NOMO-1 treated with DMSO at 0.1 percent for 48 hours (cell line): Measurements from ENCODE around the gene EME2.
A peak's percentile ranks its signal among the peaks of the same experiment; 100 is the strongest.

ENCODE experiments used
- DNase-seq: peaks from one replicate; lab custom pipeline; 2025; ENCODE audit not compliant: unreplicated experiment; lab: John Stamatoyannopoulos, UW

Gene EME2

DNA sequence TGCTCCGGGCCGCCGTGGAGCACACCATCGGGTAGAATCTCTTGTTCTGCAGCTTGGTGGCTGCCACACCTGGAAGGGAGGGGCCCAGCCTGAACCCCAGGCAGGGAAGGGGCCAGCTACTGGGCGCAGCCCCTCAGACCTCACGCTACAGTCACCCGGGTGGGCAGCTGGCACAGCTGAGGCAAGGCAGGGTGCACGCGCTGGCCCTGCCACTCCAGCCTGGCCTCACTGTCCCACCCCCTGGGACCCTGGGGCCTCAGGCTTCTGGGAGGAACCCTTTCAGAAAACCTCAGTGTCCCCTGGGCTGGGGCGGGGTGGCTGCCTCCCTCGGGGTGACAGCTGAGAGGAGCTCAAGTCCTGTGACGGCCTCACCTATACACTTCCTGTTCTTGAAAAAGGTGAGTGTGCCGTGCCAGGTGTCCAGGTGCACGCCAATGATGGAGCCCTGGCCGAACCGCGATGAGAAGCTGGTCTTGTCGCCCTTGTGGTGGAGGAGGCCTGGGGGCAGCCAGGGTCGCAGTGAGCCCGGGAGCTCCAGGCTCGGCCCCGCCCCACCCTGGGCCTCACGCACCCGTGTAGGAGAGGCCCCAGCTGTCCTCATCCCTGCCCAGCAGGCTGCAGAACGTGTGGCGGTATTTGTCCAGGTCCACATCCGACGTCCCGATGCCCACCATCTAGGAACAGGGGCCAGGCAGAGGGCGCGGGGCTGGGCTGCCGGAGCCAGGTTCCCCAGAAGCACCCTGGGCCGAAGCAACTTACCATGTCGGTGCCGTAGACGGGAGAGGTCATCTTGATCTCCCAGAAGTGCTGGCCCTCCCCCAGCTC lies 5.0 kb downstream of the EME2 start:
- no peak for DNase-seq

DNA sequence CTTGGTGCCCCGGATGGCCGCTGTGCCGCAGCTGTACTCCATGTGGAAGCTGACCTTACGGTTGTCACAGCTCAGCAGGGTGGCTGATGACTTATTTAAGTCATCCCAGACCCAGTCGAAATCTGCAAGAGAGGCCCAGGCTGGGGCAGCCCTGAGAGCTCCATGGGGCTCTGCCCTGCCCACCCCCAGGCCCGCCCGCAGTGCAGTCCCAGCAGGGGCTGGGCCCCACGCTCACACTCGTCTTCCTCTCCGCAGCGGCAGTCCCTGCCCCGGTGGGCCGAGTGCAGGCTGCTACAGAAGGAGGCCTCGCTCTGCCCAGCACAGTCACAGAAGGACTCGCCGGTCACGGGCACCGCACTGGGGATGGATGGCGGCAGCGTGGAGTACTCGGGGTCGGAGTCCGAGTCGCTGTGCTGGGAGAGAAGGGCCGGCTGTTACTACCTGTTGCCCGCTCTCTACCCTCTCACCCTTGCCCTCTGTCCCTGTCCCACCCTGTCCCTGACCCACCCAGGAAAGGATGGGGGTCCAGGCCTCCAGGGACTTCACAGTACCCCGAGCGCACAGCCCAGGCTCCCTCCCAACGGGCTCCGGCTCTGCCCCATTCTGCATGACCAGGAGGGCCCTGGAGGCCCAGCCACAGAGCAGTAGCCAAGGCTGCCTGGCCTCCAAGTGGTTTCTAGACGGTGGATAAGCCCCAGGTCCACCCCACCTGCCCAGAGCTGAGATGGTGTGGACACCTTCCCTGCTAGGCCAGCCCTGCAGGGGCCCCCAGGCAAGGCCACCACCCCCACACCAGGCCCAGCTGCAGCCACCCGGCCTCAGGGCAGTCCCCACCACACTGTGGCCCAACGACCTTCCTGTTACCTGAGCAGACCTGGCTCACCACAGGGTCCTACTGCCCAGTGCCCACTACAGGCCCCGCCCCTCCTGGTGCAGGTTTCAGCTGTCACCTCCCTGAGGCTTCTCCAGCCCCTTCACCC lies 5.9 kb downstream of the EME2 start:
- DNase-seq = no peak

DNA sequence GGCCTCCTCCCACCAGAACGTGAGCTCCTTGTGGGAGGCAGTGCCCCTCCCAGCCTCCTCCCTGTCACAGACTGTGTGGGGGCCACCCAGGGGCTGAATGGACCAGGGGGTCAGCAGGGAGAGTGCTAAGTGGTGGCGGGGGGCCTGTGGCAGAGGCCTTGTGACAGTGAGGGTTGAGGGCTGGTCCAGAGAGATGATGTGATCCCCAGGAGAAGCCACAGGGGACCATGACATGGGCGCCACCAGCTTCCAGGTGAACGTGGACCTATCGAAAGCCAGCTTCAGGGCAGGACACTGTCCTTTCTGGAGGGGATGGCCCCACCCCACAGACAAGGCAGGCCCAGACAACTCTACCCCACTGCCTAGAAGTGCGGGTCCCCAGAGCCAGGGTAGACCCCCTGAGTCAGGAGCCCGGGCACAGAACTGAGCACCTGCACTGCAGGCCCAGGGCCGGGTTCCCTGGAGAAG lies 6.7 kb downstream of the EME2 start:
- DNase-seq = no peak

DNA sequence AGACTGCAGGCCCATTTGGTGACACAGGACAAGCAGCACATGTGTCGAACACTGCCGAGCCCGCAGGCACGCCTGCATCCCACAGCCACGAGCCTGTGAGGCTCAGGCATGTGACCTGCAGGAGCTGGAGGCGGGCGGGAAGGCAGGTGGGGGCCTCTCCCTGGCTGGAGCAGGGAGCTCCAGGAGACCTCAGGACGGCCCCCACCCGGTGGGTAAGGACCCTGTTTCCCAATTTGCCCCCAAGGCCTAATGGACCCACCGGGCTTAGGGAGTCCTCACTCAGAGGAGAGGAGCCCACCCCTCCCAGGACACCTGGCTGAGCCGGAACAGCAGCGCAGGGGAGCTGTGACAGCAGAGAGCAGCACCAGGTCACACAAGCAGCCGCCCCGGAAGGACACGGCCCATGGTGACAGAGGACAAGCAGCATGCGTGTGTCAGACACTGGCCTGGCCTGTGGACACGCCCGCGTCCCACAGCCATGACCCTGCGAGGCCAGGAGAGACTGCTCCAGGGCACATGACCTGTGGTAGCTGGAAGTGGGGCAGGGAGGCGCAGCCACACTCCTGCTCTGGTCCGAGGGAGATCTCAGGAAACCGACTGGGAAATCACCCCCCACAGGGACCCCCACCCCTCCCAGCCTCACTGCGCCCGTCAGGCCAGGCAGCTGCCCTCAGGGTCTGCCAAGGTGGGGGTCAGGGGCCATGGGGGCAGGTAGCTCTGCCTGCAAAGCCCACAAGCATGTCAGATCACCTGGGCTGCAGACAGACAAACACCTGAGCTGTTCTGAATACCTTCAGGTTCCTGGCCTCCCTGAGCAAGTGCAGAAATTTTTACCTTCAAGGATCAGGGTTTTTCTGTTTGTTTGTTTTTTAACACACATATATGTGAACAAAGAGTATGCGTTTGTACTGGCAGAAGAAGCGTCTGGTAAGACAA lies 7.4 kb downstream of the EME2 start:
- no peak for DNase-seq

DNA sequence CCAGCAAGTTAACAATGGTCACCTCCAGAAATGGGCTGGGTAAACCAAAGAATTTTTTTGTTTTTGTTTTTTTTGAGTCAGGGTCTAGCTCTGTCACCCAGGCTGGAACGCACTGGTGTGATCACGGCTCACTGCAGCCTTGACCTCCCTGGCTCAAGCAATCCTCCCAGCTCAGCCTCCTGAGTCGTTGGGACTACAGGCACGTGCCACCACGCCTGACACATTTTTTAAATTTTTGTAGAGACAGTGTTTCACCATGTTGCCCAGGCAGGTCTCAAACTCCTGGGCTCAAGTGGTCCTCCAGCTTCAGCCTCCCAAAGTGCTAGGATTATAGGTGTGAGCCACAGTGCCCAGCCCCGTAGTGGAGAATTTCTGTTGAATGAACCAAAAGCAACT lies 8.1 kb downstream of the EME2 start:
- no peak for DNase-seq

DNA sequence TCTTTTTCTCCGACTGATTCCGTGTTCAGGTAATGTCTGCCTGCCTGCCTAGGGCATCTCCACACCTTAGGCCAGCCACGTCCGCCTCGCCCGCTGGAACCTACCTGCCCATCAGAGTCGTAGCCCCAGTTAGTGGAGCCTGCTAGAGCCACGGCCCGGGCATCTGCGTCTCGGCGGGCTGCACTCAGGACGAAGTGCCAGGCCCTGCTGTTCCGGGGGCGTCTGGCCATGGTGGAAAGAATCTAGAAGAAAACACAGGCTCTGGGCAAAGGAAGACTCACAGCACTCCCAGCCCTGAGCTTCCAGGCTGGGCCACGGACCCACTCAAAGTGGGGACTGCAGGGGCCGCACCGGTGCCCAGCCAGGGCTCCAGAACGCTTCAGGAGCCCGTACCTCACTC lies 8.6 kb downstream of the EME2 start:
- DNase-seq = no peak

DNA sequence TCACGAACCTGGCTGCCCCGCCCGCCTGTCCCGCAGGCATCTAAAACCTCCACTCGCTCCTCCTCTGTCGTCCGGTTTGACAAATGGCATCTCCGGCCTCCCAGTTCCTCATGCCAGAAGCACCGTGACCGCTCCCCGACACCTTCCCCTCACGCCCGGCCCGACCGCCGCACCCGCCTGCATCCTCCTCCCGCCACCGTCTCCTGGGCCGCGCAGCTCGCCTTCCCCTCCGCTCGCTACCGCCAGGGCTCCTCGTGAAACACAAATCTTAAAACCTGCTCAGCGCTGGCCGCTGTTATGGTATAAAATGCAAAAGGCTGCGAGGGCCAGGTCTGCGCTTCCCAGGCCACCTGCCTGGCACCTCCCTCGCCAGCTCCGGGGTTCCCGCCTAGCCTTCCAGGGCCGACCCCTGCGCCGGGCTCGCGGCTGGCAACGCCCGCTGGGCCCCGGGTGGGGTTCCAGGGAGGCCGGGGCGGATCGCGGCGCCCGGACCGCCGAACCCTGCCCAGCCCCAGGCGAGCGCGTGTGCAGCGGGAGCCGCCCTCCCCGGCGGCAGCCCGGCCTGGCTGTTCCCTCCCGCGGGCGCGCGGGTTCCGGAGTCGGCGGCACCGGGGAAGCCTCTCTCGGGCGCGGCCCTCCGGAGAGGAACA lies 9.3 kb downstream of the EME2 start:
- DNase-seq = peak; percentile 33

DNA sequence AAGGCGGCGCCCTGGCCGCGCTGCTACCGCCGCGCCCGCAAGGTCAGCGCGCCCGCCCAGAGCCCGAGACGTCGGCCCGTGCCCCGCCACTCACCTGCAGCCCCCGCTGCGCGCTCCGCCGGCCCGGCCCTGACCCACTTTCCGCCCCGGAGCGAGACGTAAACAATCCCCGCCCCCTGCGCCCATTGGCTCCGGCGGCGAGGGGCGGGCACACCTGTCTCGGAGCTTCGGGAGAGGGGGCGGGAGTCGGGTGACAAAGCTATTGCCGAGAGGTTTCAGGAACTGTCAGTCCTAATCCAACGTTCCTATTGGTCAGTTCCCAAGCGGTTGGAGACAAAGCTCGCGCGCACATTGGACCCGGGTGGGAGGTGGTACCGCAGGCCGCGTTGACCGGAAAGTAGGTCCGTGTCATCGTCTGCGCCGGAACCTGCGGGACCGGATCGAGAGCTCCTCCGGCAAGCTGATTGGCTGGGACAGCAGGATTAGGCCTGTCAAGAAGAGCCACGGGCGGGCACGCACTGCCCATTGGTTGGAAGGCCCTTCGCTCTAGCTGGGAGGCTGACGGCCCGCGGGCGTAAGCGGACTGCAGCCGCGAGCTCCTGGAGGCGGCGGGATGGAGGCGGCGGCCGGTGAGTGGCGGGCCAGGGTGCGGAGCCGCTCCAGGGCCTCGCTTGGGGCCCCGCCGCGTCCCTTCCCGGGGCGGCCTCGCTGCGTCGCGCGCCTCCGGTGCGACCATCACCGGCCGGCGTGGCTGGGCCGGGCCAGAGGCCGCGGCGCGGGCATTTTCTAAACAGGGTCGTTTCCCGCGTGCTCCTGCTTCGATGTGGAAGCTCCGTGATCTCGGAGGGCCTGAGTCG lies 10.0 kb downstream of the EME2 start, which contains the start of the genes NUBP2 and SPSB3:
Gene NUBP2 (plus strand): TSS at position 553 of the 857 bp plus-strand sequence. CDS start 61 bp downstream, at position 614.
Gene SPSB3 (minus strand): TSS at position 164 of the 857 bp plus-strand sequence. CDS start 1,088 bp downstream, outside the sequence.
- DNase-seq = peak; percentile 100

DNA sequence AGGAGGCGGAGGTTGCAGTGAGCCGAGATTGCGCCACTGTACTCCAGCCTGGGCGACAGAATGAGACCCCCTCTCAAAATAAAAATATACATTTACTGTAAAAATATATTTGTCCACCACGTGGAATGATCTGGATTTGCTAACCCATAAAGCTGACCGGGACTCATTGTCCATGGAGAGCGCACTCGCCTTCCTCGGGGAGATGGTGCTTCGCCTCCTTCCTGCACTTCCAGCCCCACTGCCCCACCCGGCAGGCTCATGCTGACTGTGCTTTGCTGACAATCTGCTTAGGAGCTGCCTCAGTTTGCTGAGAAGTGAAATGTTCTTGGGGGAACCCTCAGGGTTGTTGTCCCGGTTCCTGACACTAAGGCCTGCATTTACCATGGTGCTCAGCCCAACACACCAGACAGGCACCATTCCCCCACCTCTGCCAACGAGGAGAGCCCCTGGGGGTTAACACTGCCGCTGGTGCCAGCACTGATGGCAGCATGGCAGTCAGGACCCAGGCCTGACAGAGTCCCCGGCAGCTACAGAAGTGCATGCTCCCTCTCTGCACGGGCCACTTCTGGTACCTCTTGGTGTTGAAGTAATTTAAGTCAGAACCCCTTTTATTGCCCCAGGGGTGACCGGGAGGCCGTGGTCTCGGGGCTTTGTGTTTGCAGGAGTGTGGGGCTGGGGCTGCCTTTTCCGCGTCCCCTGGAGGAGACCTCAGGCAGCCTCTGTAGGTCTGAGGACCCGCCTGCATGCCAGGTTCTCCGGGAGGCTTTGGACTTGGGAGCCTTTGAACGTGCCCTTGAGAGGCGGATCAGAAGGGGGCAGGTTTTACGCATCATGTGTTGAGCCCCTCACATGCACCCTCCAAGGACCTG lies 12.6 kb downstream of the EME2 start:
- DNase-seq = no peak

DNA sequence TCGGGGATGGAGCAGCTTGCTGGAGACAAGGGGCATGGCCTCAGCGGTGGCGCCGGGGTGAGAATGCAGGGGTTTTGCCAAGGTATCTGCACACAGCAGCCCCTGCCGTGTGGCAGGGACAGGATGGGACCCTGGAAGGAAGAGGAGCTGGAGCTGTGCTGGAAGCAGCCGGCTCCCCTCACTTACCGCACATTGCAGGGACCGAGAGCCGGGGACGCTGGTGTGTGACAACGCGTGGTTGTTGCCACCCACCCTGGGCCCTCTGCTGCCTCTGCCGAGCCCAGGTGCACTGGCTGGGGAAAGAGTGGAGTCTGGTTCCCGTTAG lies 13.2 kb downstream of the EME2 start:
- no peak for DNase-seq

DNA sequence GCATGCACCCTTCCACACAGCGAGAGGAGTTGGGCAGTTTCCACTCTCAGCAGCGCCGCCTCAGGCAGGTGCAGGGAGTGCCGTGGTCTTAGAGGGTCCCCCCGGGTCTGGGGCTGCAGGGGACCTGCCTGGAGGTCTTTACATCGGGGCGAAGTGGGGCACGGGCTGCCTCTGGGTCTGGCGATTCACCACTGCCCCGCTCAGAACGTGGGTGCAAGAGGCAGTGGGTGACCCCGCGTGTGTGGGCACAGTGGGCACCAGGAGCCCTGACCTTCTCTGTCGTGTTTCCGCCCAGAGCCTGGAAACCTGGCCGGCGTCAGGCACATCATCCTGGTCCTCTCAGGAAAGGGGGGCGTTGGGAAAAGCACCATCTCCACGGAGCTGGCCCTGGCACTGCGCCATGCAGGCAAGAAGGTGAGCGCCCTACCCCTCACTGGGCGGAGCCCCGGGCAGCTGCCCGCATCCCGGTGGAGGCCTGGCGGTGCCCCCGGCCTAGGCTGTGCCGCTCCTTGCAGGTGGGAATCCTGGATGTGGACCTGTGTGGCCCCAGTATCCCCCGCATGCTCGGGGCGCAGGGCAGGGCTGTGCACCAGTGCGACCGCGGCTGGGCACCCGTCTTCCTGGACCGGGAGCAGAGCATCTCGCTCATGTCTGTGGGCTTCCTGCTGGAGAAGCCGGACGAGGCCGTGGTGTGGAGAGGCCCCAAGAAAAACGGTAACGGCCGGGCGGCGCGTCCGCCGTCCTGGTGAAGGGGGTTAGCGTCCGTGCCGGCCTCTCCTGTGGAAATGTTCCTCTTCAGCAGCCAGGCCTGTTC lies 13.8 kb downstream of the EME2 start:
- no peak for DNase-seq

DNA sequence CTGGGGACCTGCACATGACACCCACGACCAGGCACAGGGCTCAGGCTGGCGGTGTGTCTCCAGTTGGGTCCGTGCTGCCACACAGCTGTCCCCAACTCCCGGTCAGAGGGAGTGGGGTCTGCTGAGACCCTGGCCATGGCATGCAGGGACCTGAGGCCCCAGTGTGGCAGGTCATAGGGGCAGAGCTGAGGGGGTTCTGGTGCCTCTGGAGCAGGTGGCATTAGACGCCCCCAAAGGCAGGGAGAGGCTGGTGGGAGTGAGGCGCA lies 14.4 kb downstream of the EME2 start:
- no peak for DNase-seq

DNA sequence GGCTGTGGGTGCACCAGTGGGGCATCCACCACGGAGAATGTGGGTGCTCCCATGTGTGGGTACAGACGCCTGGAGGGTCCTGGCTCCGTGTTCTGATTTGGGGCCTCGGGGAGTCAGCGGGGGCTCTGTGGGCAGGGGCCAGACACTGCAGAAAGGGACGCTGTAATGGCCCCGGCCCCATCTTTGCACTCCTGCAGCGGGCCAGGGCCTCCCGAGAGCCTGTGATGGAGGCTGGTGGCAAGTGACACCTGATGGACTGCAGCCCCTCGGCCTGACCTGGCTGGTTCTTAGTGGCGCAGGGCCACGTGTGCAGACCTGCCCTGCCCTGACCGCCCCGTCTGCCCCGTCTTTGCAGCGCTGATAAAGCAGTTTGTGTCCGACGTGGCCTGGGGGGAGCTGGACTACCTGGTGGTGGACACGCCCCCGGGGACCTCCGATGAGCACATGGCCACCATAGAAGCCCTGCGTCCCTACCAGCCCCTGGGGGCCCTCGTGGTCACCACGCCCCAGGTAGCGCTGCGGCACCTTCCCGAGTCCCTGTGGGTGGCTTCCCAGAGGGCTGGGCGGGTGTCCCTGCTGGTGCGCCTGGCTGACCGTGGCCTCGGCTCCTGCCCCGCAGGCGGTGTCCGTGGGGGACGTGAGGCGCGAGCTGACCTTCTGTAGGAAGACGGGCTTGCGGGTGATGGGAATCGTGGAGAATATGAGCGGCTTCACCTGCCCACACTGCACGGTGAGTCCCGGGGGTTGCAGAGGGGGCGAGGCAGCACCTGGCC lies 14.9 kb downstream of the EME2 start:
- DNase-seq = no peak

DNA sequence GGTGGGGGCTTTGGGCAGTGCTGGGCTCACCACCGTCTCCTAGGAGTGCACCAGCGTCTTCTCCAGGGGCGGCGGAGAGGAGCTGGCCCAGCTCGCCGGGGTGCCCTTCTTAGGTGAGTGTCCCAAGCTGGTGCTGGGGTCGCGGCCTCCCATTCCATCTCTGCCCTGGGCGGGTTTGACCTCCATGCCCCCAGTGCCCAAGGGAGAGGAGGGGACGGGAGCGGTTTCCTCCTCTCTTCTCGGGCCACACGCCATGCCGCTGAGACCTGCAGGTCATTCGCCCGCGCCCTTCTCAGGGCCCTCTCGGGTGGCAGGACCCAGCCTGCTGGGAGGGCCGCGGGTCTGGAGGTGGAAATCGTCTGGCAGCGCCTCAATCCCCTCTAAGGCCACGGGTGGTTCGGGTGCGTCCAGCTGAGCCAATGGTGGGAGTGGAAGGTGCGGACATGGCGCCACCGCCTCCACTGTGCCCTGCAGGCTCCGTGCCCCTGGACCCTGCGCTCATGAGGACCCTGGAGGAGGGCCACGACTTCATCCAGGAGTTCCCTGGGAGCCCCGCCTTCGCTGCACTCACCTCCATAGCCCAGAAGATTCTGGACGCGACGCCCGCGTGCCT lies 15.6 kb downstream of the EME2 start:
- DNase-seq = no peak

DNA sequence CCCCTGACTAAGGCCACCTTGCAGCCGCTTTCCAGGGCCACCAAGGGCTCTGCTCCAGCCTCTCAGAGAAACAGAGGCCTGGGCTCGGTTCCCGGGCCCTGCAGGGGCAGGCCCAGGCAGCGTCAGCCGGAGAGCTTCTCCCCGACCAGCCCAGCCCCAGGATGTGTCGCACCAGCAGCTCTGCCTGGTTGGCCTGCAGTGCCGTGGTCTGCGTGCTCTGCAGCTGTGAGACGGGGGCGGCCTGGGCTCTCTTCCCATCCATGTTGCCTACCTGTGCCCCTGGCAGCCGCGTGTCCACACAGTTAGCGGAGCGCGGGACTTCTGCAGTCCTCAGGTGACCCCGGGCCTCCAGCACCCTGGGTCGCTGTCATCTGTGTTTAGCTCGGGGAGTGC lies 16.1 kb downstream of the EME2 start:
- DNase-seq = no peak

DNA sequence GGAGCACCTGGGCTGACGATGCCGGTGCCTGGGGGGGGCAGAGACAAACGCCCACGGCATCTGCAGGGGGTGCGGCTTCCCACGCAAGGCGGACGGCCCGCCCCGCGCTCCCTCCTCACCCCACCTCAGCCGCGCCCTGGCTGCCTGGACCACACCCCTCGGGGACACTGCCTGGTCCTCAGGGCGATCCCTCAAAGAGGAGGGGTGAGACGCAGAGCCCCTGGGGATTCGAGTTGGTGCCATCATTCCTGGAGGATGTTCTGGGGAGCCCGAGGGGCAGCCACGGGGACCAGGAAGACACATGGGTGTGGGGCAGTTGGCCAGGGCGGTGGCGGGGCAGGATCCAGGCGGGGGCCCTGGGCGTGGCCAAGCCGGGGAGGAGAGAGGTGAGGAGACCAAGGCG lies 17.0 kb downstream of the EME2 start:
- DNase-seq = no peak

DNA sequence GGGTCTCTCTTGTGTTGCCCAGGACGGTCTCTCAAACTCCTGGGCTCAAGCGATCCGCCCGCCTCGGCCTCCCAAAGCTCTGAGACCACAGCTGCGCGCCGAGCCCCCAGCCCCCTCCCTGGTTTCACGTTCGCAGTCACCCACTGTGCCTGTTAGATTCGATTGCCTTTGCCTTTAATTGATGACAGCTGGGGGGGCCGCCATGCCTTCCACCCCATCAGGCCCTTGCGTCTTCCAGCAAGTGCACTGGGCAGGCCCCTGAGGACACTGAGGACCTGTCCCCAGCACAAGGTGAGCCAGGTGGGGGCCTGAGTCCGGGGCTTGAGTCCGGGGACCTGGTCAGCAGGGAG lies 17.6 kb downstream of the EME2 start:
- no peak for DNase-seq
